Measurements from ENCODE around the gene CRISP2.

- TF ChIP-seq CTCF (IDR thresholded peaks at IDR 0.05; ENCODE audit: extremely low read depth in 1 of 2, insufficient read depth in 1 of 2, low read depth in 1 of 2, low read length in 2 of 2) = no peak
- no peak for TF ChIP-seq MYC (IDR thresholded peaks at IDR 0.05; ENCODE audit: low read depth, low read length)
- no peak for TF ChIP-seq POLR2A (IDR thresholded peaks at IDR 0.05; ENCODE audit: low read depth, low read length)
- no peak for TF ChIP-seq POLR2AphosphoS5 (IDR thresholded peaks at IDR 0.05; ENCODE audit: insufficient read depth, low read depth, low read length)
- no peak for TF ChIP-seq EZH2 (IDR thresholded peaks at IDR 0.05; ENCODE audit: borderline replicate concordance, low read depth, low read length, severe bottlenecking)
- no peak for TF ChIP-seq JUN (IDR thresholded peaks at IDR 0.05; ENCODE audit: borderline replicate concordance, insufficient read depth, insufficient read length, low read depth)
- TF ChIP-seq MAX (IDR thresholded peaks at IDR 0.05; ENCODE audit: insufficient read depth, insufficient read length) = no peak
- TF ChIP-seq GATA2 (IDR thresholded peaks at IDR 0.05; ENCODE audit: insufficient read depth, insufficient read length, low read depth, low read length) = no peak
- TF ChIP-seq FOS (IDR thresholded peaks at IDR 0.05; ENCODE audit: borderline replicate concordance, insufficient read depth, low read length) = no peak
Observed at GRCh38 chr6:49662892-49663261, 50.5 kb downstream of the CRISP2 start.
